Uterus (tissue), 2 donors: ENCODE results near the gene AUTS2.

Source experiments
- CTCF ChIP-seq, 4 experiments: fragments of 200-600 bp in 2 of 4; fragments of 450-650 bp in 2 of 4; sonication (generic) in 2 of 4; IDR thresholded peaks; one replicate each; pipeline ENCODE4 v1.5.1; 2016 to 2019; ENCODE audit warnings: antibody characterized with exemption in 4 of 4, mild to moderate bottlenecking in 2 of 4, moderate library complexity in 1 of 4
- POLR2A ChIP-seq, 2 donors: fragments of 450-650 bp; IDR thresholded peaks; one replicate each; pipeline ENCODE4 v1.6.1; 2016; ENCODE audit warnings: antibody characterized with exemption in 2 of 2, mild to moderate bottlenecking in 1 of 2, moderate library complexity in 1 of 2

DNA sequence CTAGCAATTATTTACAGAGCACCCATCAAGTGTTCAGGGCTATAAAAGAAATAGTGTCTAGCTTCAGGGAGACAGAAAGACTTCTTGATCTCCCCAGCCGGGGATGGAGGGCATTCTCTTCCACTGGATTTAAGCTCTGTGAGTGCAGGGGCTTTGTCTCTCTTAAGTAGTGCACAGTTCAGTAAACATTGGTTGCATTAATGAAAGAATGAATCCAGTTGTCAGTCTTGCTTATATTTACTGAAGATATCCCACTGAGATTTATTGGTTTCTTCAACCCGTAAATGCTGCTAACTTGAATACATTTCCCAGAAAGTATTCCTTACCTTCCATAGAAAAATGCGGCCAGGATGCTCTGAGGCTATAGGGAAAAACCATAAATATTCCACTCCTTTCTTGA is 41.9 kb downstream of the AUTS2 start:
- no peak for TF ChIP-seq POLR2A (IDR thresholded peaks at IDR 0.05)
- TF ChIP-seq CTCF (IDR thresholded peaks at IDR 0.05) = no peak
